GM06990 (cell line): ENCODE measurements around the gene PLCL1.

ENCODE experiments used
- DNase-seq: peaks from one replicate; pipeline ENCODE4 v3.0.0-alpha.2; 2011; ENCODE audit not compliant: insufficient read length; ENCODE audit errors: extremely low read depth
- H3K27me3 ChIP-seq: replicated peaks from 2 replicates; pipeline ENCODE4 v1.6.0; 2011; ENCODE audit warnings: low read length; ENCODE audit not compliant: control insufficient read depth, insufficient read depth
- H3K36me3 ChIP-seq: 2 replicates; pipeline ENCODE4 v1.5.1; 2011; ENCODE audit warnings: low read length; ENCODE audit not compliant: control insufficient read depth, insufficient read depth
- H3K4me3 ChIP-seq: replicated peaks from 2 replicates; pipeline ENCODE4 v1.5.1; 2011; ENCODE audit warnings: low read depth, mild to moderate bottlenecking, control low read depth, low read length
- TF ChIP-seq, protein P1 (sequence below): IDR thresholded peaks from 2 replicates; pipeline ENCODE4 v1.5.1; 2011; ENCODE audit warnings: low read length, control low read depth, mild to moderate bottlenecking, inconsistent platforms; ENCODE audit not compliant: insufficient read depth, poor library complexity, severe bottlenecking

Gene PLCL1

DNA sequence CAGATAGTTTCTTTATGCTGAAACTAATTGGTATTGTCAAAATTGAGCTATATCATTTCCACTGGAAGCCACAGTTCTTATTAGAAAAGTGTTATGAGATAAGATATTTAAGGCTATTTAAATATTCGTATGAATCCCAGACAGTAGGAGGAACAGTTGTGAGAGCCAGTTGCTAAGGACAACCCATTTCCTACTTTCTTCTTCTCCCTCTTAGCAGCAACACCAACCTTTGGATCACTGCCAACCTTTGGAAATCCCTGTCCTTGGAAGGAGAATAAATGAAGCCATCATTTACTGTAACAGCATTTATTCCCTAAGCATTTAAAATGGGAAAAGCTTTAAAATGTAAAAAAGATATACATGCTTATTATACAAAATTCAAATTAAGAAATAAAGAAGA lies 85.8 kb downstream of the PLCL1 start:
- no peak overlapping the region for H3K4me3 ChIP-seq

DNA sequence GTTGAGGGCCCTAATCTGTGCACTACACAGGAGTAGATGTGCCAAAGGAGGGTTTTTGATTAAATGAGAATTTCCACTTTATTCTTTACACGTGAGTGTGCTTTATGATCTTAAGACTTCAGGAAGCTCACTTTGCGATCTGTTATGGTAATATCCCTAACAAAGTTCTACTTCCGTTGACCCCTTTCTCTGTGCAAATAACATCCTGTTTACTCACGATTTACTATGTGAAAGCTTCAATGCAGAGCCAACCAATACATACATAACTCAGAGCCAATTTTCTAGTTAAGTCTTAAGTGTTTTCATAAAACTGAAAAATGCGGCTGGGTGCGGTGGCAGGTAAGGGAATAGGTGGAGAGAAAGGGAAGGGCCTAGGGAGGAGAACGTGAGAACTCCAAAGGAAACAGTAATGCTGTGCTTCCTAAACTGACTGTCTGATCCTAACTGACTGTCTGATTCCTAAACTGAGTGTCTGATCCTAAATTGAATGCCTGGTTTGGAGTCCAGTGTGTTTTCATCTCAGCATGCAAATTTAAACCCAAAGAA lies 87.6 kb downstream of the PLCL1 start:
- DNase-seq, result no peak
- H3K4me3 ChIP-seq, result no peak overlapping the region
- no peaks in the 10 kb centered on the region for H3K27me3 ChIP-seq
- no peaks in the 10 kb centered on the region for H3K36me3 ChIP-seq
- TF ChIP-seq, protein P1, sequence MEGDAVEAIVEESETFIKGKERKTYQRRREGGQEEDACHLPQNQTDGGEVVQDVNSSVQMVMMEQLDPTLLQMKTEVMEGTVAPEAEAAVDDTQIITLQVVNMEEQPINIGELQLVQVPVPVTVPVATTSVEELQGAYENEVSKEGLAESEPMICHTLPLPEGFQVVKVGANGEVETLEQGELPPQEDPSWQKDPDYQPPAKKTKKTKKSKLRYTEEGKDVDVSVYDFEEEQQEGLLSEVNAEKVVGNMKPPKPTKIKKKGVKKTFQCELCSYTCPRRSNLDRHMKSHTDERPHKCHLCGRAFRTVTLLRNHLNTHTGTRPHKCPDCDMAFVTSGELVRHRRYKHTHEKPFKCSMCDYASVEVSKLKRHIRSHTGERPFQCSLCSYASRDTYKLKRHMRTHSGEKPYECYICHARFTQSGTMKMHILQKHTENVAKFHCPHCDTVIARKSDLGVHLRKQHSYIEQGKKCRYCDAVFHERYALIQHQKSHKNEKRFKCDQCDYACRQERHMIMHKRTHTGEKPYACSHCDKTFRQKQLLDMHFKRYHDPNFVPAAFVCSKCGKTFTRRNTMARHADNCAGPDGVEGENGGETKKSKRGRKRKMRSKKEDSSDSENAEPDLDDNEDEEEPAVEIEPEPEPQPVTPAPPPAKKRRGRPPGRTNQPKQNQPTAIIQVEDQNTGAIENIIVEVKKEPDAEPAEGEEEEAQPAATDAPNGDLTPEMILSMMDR, result no peak

More for the DNA sequence above, 85.8 kb downstream of the PLCL1 start:
- DNase-seq, result no peak
- no peaks in the 10 kb centered on the region for H3K36me3 ChIP-seq
- H3K27me3 ChIP-seq, result no peaks in the 10 kb centered on the region
- TF ChIP-seq, protein P1, result no peak

DNA sequence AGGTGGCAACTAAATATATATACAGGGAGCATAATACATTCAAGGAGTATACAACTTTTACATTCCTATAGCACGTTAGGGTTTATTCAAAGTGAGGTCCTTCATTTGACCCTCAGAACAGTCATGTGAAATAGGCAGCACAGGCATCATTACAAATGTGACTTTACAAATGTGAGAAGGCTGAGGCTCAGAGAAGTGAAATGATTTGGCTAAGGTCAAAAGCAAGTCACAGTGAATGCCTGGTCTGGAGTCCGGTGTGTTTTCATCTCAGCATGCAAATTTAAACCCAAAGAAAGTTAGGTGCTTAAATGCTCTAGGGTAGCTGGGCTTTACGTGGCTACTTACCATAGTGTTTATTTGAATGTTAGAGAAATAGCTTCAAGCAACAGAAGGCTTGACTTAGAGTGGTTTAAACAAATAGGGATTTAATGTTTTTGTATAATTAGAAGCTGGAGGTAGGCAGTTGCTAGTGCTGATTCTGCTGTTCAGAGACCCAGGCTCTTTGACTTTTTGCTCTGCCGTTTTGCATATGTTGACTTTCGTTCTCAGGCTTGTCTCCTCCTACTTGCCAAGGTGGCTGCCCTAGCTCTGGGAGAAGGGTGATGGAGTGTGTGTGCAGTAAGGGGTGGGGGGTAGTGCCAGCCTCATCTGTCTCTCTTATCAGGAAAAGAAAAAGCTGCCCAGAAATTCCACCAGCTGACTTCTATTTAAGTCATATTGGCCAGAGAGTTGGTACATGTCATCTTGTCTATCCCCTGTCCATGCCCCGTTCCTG lies 89.2 kb downstream of the PLCL1 start:
- H3K27me3 ChIP-seq, result no peaks in the 10 kb centered on the region
- no peaks in the 10 kb centered on the region for H3K36me3 ChIP-seq
- no peak overlapping the region for H3K4me3 ChIP-seq
- TF ChIP-seq, protein P1, result no peak
- DNase-seq, result no peak

GRCh38 chr2:197894751-197895274 lies 90.4 kb downstream of the PLCL1 start:
- no peaks in the 10 kb centered on the region for H3K36me3 ChIP-seq
- TF ChIP-seq, protein P1, result no peak
- DNase-seq, result no peak
- H3K27me3 ChIP-seq, result no peaks in the 10 kb centered on the region
- no peak overlapping the region for H3K4me3 ChIP-seq

DNA sequence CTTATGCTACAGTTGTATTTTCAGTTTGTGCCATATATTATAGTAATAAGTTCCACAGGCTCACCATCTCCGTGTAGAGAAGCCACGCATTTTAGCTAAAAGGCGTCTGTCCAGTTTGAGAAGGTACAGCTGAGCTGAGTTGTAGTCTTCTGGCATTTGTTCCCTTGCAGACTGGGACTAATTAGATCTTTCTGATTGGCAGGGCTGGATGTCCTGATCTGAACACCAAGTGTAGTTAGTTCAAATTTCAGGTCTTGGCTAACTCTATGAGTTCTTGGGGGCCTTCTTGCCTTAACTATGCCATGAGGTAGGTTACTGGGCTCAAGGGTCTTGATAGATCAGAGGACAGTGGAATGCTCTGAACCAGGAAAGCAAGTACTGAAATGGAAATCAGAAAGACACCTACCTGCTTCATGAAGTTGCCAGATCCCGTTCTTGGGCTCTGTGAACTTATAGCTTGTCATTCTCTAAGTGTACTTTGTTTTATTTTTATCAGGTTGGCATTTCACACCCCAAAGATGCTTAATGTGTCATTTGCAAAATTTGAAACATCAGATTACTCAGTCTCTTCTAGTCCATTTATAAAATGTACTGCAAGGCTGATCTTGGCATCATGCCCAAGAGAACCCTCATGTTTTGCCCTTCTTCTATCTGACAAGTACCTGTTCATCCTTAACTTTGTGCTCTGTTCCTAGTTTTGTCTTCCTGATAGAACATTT lies 93.7 kb downstream of the PLCL1 start:
- Histone ChIP-seq H3K36me3 (no peaks in the 10 kb centered on the region), H3K4me3 (no peak overlapping the region), H3K27me3 (no peaks in the 10 kb centered on the region)
- TF ChIP-seq, protein P1, result no peak
- no peak for DNase-seq
